C4-2B (cell line): ENCODE results near the gene KIF1B.

ENCODE experiments used
- ZFX ChIP-seq: fragments of 450-650 bp; IDR thresholded peaks from 2 replicates; pipeline ENCODE4 v1.6.1; 2017
- TF ChIP-seq, protein P1 (sequence below): fragments of 450-650 bp; conservative IDR thresholded peaks from 2 replicates; pipeline ENCODE4 v1.5.1; 2017; ENCODE audit warnings: mild to moderate bottlenecking

GRCh38 chr1:10237157-10237539 is 26.8 kb downstream of the KIF1B start:
- TF ChIP-seq, protein P1, sequence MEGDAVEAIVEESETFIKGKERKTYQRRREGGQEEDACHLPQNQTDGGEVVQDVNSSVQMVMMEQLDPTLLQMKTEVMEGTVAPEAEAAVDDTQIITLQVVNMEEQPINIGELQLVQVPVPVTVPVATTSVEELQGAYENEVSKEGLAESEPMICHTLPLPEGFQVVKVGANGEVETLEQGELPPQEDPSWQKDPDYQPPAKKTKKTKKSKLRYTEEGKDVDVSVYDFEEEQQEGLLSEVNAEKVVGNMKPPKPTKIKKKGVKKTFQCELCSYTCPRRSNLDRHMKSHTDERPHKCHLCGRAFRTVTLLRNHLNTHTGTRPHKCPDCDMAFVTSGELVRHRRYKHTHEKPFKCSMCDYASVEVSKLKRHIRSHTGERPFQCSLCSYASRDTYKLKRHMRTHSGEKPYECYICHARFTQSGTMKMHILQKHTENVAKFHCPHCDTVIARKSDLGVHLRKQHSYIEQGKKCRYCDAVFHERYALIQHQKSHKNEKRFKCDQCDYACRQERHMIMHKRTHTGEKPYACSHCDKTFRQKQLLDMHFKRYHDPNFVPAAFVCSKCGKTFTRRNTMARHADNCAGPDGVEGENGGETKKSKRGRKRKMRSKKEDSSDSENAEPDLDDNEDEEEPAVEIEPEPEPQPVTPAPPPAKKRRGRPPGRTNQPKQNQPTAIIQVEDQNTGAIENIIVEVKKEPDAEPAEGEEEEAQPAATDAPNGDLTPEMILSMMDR: no peak
- TF ChIP-seq ZFX: no peak
